K562 (cell line): ENCODE results near the gene DDIT3. TPM values are rescaled to one million over a fixed set of nuclear protein-coding genes. Genes with fewer than 3 reads are reported as not detected.

ENCODE experiments used
- ATF6 ChIP-seq: sonication (generic); formaldehyde crosslinking; IDR thresholded peaks from 2 replicates; pipeline ENCODE4 v1.4.0; 2020; ENCODE audit warnings: mild to moderate bottlenecking, missing genetic modification reagents
- CBFB ChIP-seq: sonication (generic); formaldehyde crosslinking; IDR thresholded peaks from 2 replicates; pipeline ENCODE4 v1.4.0; 2020; ENCODE audit warnings: mild to moderate bottlenecking, missing genetic modification reagents
- CBX8 ChIP-seq: fragments of 200-600 bp; sonication (generic); IDR thresholded peaks from 2 replicates; pipeline ENCODE4 v1.6.1; 2012; ENCODE audit warnings: borderline replicate concordance, mixed run types, low read depth, mild to moderate bottlenecking, moderate library complexity, mixed read lengths, low read length, control low read depth, inconsistent platforms; ENCODE audit not compliant: poor library complexity, severe bottlenecking; ENCODE audit errors: extremely low read depth
- ELF4 ChIP-seq: fragments of 450-650 bp; formaldehyde crosslinking; IDR thresholded peaks from 2 replicates; pipeline ENCODE4 v1.4.0; 2022; ENCODE audit warnings: missing genetic modification characterization
- FOS ChIP-seq: IDR thresholded peaks from 3 replicates; pipeline ENCODE4 v1.6.1; 2011; ENCODE audit not compliant: insufficient read length; ENCODE audit errors: extremely low read depth
- NFE2L1 ChIP-seq: fragments of 450-650 bp; IDR thresholded peaks from 2 replicates; pipeline ENCODE4 v1.6.1; 2016; ENCODE audit warnings: missing genetic modification characterization, low read depth, mild to moderate bottlenecking, missing compliant biosample characterization, moderate library complexity, borderline replicate concordance
- PRDM10 ChIP-seq: fragments of 450-650 bp; IDR thresholded peaks from 2 replicates; pipeline ENCODE4 v1.6.1; 2018; ENCODE audit not compliant: partially characterized antibody
- RNF2 ChIP-seq: sonication (generic); IDR thresholded peaks from 2 replicates; pipeline ENCODE4 v1.6.1; 2016
- ZNF436 ChIP-seq: fragments of 250-450, 450-650 bp; sonication (Bioruptor Pico); formaldehyde crosslinking; IDR thresholded peaks from 2 replicates; pipeline ENCODE4 v1.7.0; 2020; ENCODE audit warnings: mild to moderate bottlenecking
- ZNF717 ChIP-seq: fragments of 250-450 bp; sonication (Bioruptor Pico); IDR thresholded peaks from 2 replicates; pipeline ENCODE4 v1.5.0; 2021
- ZZZ3 ChIP-seq: fragments of 450-650 bp; IDR thresholded peaks from 2 replicates; pipeline ENCODE4 v1.6.1; 2016; ENCODE audit warnings: antibody characterized with exemption, mild to moderate bottlenecking, moderate library complexity
- polyA plus RNA-seq, 8 experiments: library from polyadenylated mRNA; depleted of rRNA in 4 of 8; stranded (reverse) in 5 of 8; unstranded in 3 of 8; fragments of >200 nt; fragmentation: Nextera tagmentation in 2 of 8; fragmentation: Illumina TruSeq in 1 of 8; extraction: Ambion mirVana in 2 of 8; extraction: Trizol in 1 of 8; gene quantifications; 2 replicates each; pipeline versions ENCODE4 v1.2.1 to v1.2.3, GENCODE V29; 2011 to 2014; ENCODE audit warnings: inconsistent platforms in 1 of 8, missing spikeins in 1 of 8
- total RNA-seq, 7 experiments: library from RNA; depleted of rRNA in 6 of 7; stranded (reverse); fragments of >200 nt in 6 of 7; fragmentation: Illumina TruSeq in 2 of 7; extraction: Trizol in 2 of 7; gene quantifications; 2 replicates each; pipeline versions ENCODE4 v1.2.1 to v1.2.3, GENCODE V29; 2011 to 2021; ENCODE audit warnings: low replicate concordance in 1 of 7
- TF ChIP-seq, protein P1 (sequence below): sonication (generic); formaldehyde crosslinking; IDR thresholded peaks from 2 replicates; pipeline ENCODE4 v1.8.0; 2023; ENCODE audit warnings: missing genetic modification reagents, mild to moderate bottlenecking, borderline replicate concordance
- TF ChIP-seq, protein P2 (sequence below), 2 experiments: fragments of 250-450 bp in 1 of 2; fragments of 450-650 bp in 1 of 2; sonication (Bioruptor Pico) in 1 of 2; IDR thresholded peaks; 2 replicates each; pipeline versions ENCODE4 v1.6.1 to v1.8.0; 2016 to 2021; ENCODE audit warnings: mild to moderate bottlenecking in 2 of 2, moderate library complexity in 2 of 2, missing compliant biosample characterization in 1 of 2, missing genetic modification characterization in 1 of 2

The DDIT3 gene
- total and polyA plus RNA-seq, 9 of the 15 experiments (the other 6 are each of a cell fraction or from before 2014, with no cell fraction given): 59.1 to 272 (median 89.9) TPM

GRCh38 chr12:57522011-57522886 is 1.9 kb upstream of the DDIT3 start, which contains the start of gene MBD6 (continued):
- TF ChIP-seq, protein P1, sequence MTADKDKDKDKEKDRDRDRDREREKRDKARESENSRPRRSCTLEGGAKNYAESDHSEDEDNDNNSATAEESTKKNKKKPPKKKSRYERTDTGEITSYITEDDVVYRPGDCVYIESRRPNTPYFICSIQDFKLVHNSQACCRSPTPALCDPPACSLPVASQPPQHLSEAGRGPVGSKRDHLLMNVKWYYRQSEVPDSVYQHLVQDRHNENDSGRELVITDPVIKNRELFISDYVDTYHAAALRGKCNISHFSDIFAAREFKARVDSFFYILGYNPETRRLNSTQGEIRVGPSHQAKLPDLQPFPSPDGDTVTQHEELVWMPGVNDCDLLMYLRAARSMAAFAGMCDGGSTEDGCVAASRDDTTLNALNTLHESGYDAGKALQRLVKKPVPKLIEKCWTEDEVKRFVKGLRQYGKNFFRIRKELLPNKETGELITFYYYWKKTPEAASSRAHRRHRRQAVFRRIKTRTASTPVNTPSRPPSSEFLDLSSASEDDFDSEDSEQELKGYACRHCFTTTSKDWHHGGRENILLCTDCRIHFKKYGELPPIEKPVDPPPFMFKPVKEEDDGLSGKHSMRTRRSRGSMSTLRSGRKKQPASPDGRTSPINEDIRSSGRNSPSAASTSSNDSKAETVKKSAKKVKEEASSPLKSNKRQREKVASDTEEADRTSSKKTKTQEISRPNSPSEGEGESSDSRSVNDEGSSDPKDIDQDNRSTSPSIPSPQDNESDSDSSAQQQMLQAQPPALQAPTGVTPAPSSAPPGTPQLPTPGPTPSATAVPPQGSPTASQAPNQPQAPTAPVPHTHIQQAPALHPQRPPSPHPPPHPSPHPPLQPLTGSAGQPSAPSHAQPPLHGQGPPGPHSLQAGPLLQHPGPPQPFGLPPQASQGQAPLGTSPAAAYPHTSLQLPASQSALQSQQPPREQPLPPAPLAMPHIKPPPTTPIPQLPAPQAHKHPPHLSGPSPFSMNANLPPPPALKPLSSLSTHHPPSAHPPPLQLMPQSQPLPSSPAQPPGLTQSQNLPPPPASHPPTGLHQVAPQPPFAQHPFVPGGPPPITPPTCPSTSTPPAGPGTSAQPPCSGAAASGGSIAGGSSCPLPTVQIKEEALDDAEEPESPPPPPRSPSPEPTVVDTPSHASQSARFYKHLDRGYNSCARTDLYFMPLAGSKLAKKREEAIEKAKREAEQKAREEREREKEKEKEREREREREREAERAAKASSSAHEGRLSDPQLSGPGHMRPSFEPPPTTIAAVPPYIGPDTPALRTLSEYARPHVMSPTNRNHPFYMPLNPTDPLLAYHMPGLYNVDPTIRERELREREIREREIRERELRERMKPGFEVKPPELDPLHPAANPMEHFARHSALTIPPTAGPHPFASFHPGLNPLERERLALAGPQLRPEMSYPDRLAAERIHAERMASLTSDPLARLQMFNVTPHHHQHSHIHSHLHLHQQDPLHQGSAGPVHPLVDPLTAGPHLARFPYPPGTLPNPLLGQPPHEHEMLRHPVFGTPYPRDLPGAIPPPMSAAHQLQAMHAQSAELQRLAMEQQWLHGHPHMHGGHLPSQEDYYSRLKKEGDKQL (CRISPR knock-in tag): no peak
- TF ChIP-seq ZZZ3 (no peak), ATF6 (CRISPR knock-in tag) (no peak), ZNF436 (no peak), RNF2 (peak; percentile 70), ZNF717 (CRISPR knock-in tag) (no peak), CBX8 (no peak), CBFB (CRISPR knock-in tag) (no peak), NFE2L1 (tag) (no peak), PRDM10 (peak; percentile 41), ELF4 (peak; percentile 71; the same call in 1 of the 2 replicates), FOS (no peak)
- TF ChIP-seq, protein P2, sequence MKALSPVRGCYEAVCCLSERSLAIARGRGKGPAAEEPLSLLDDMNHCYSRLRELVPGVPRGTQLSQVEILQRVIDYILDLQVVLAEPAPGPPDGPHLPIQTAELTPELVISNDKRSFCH (CRISPR knock-in tag; IDR thresholded peaks at IDR 0.05): no peak
- TF ChIP-seq, protein P2 (tag; IDR thresholded peaks at IDR 0.05): peak; percentile 83
